ENCODE results near the gene VIPR2.

DNA sequence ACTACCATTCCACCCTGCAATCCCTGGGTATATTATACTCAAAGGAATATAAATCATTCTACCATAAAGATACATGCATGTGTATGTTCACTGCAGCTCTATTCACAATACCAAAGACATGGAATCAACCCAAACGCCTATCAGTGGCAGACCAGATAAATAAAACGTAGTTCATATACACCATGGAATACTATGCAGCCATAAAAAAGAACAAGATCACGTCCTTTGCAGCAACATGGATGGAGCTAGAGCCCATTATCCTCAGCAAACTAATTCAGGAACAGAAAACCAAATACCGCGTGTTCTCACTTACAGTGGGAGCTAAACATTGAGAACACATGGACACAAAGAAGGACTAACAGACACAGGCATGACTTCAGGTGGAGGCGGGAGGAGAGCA, 150.0 kb downstream of the VIPR2 start:
- TF ChIP-seq, protein P1, sequence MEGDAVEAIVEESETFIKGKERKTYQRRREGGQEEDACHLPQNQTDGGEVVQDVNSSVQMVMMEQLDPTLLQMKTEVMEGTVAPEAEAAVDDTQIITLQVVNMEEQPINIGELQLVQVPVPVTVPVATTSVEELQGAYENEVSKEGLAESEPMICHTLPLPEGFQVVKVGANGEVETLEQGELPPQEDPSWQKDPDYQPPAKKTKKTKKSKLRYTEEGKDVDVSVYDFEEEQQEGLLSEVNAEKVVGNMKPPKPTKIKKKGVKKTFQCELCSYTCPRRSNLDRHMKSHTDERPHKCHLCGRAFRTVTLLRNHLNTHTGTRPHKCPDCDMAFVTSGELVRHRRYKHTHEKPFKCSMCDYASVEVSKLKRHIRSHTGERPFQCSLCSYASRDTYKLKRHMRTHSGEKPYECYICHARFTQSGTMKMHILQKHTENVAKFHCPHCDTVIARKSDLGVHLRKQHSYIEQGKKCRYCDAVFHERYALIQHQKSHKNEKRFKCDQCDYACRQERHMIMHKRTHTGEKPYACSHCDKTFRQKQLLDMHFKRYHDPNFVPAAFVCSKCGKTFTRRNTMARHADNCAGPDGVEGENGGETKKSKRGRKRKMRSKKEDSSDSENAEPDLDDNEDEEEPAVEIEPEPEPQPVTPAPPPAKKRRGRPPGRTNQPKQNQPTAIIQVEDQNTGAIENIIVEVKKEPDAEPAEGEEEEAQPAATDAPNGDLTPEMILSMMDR (IDR thresholded peaks at IDR 0.05) = no peak
- no peak for TF ChIP-seq POLR2AphosphoS5 (IDR thresholded peaks at IDR 0.05)
- TF ChIP-seq POLR2A (IDR thresholded peaks at IDR 0.05; ENCODE audit: low read depth) = no peak
- no peak for TF ChIP-seq EP300 (IDR thresholded peaks at IDR 0.05)
